Renal cortical epithelial cell (primary cell): ENCODE data around the gene TMEM184A. TPM values are rescaled to one million over a fixed set of nuclear protein-coding genes. Genes with fewer than 3 reads are reported as not detected.
"Not testable (repeated sequence)": the region's sequence is repeated elsewhere in the genome, so short reads cannot be mapped to it uniquely, and the experiment has no call there.

Source experiments
- DNase-seq: peaks from one replicate; pipeline ENCODE4 v3.0.0-alpha.2; 2011; ENCODE audit warnings: low read depth
- total RNA-seq: library from RNA; depleted of rRNA; stranded (reverse); fragments of >200 nt; gene quantifications from 2 replicates; pipeline ENCODE4 v1.2.3, GENCODE V29; 2014

TMEM184A gene
- total RNA-seq, 1 donor from 2014 or later, result 4.3 TPM

DNA sequence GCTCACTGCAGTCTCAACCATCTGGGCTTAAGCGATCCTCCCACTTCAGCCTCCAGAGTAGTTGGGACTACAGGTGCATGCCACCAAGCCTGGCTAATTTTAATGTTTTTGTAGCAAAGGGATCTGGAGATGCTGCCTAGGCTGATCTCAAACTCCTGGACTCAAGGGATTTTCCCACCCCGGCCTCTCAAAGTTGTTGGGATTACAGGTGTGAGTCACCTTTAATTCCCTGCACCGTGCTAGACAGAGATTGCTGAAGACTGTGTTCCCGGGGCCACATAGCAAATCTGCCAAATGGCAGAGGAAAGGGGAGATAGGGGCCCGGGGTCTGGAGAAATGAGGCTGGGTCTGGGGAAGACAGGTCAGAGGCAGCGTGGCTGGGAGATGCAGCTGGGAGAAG, 34.5 kb upstream of the TMEM184A start:
- no peak for DNase-seq

DNA sequence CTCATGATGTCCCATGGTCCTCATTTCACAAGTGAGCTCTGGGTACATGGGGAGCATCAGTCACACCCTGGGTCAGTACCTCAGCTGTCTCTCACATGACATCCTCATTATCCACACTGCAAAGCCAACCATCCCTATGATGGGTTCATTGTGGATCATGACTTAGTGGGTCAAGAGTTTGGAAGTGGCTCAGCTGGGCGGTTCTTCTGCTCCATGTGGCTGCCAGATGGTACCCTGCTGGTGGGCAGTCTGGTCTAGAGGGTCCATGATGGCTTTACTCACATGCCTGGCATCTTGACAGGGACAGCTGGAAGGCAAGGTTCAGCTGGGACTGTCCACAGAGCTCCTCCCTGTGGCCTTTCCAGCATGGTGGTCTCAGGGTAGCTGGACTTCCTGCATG, 33.0 kb upstream of the TMEM184A start:
- no peak for DNase-seq

DNA sequence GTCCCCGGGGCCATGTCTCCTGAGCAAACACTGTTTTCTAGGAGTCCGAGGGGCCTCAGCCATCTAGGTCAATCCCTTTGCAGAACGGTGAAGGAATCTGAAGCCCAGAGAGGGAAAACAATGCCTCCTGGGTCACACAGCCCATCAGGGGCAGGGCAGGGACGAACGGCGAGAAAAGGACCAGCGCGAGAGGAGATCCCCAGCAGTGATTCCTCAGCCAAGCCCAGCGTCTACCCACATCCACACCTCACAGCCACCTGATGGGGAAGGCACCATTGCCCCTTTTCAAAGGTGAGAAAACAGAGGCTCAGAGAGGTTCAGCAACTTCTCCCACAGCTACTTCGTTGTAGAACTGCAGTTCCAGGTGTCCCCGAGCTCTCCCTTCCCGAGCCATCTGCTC, 31.7 kb upstream of the TMEM184A start:
- no peak for DNase-seq

DNA sequence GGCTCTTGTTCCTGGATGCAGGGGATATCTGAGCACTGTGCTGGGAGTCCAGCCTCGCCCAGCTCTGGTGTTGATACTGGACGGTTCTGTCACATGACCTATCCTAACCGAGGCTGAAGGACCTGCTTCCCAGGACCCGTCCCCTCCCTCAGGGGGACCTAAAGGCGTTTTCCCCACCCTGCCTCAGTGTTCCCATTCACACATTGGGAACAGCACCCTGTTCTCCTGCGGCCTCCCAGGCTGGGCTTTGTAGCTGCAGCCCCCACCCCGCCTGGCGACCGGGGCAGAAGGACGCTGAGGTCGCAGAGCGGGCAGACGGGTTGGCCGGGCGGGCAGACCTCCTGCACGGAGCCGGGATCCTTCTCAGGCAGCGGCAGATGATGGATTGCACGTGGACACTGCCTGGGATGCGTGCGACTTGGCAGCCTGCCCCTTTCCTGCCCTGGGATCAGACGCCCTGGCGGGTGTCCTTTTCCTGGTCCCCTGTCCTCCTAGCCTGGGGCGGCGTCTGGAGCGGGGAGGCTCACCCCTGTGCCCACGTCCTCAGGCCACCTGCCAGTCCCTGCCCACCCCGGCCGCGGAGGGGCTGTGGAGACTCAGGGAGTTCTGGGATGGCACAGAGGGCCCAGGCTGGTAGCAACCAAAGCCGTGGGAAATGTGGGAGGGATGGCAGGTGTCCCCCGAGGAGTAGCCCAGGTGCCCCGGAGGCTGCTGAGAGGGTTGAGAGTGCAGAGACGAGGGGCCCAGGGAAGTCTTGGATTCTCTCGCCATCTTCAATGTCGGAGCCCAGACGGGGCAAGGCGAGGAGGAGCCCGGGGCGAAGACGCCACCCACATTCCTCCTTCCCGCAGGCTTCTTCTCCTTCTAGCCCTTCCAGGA, 31.1 kb upstream of the TMEM184A start:
- no peak for DNase-seq

DNA sequence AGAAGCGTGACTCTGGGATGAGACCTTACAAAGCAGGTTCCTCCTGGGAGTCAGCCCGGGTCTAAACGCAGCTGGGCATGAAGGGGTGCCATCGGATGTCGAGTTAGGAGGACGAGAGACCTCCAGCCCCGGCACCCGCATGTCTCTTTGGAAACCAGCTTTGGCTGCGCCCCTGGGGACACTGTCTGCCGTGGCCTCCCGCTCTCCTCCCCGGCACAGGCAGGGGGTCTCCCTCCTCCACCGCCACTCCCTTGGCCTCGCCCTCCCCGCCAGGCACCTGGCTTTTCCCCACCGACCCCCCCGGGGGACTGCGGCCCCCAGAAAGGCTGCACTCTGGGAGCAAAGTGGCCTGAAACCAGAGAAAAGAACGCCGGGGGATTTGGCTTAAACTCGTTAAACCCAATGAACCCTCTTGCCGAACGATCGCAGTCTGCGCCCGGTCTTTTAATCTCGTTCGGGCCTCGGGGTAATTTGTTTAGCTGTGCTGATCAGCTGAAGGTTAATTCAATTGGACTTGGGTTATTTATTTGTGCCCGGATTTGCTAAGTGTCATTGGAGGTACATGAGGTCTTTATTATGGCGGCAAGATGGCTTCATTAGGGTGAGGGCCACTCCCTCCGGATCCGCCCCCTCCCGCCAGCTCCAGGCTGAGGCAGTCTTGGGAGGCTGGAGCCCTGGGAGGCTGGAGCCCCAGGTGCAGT, 30.3 kb upstream of the TMEM184A start:
- DNase-seq, result no peak

GRCh38 chr7:1585142-1585981, 29.4 kb upstream of the TMEM184A start:
- DNase-seq, result no peak

- no peak for DNase-seq
Measured at GRCh38 chr7:1584700-1585099, 28.7 kb upstream of the TMEM184A start.

- DNase-seq, result not testable (repeated sequence)
Measured at GRCh38 chr7:1583241-1583930, 27.4 kb upstream of the TMEM184A start.

DNA sequence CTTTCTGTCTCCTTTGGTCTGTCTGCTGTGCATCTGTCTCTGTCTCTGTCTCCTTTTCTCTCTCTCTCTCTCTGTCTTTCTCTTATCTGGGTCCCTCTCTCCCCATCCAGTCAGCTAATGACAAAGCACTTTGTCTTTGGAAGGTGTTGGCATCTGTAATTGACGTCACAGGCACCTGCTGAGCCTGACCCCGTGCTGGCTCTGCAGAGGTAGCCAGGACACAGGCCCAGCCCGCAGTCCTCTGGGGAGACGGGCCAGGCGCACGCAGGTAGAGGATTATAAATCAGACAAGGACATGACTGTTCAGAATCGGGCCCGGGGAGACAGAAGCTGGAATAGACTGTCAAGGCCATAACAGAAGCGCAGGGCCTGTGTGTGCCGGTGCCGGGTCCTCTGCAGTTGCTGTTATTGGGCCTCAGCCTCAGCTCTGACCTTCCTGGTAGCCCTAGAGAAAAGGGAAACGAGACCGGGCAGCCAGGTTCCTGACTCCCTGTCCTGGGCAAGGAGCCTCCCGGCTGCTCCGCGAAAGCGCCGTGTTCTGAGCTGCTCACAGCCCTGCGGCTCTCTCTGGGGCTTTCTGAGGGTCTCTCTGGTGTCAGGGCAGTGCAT, 24.5 kb upstream of the TMEM184A start:
- DNase-seq, result no peak

DNA sequence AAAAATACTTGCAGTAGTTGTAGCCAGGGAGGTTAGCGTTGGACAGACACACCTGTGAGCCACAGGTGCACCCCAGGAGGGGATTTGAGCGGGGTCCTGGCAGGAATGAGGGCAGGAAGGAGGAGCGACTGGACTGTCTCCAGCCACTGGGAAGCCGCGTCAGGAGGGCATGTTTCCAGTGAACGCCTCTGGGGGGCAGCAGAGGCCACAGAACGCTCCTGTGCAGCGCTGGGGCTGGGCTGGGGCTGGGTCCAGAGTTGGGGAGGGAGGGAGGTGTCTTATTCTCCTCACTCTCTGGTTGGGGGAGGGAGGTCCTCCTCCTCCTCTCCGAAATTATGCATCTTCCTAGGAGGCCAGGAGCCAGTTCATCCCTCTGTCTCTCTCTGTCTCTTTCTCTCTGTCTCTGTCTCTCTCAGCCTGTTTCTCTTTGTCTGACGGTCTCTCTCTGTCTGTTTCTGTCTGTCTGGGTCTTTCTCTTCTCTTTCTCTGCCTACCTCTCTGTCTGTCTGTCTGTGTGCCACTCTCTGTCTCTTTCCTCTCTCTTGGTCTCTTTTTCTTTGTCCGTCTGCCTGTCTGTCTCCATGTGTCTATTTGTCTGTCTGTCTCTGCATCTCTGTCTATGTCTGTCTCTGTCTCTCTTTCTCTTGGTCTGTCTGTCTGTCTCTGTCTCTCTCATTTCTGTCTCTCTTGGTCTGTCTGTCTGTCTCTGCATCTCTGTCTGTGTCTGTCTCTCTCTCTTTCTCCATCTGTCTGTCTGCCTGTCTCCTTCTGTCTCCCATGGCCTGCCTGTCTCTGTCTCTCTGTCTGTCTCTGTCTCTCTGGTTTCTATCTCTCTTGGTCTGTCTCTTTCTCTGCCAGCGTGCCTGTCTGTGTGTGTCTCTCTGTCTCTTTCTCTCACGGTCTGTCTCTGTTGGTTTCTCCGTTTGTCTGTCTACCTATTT, 23.7 kb upstream of the TMEM184A start:
- peak; percentile 16 for DNase-seq

DNA sequence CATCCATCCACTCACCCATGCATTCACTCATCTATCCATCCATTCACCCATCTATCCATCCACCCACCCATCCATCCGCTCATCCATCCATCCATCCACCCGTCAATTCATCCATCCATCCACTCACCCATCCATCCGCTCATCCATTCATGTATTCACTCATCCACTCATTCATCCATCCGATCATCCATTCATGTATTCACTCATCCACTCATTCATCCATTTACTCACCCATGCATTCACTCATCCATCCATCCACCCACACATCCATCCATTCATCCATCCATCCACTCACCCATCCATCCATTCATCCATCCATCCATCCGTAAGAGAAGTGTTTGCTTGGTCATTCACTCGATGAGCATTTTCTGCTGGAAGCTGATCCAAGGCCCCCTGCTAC, 22.5 kb upstream of the TMEM184A start:
- DNase-seq, result no peak

DNA sequence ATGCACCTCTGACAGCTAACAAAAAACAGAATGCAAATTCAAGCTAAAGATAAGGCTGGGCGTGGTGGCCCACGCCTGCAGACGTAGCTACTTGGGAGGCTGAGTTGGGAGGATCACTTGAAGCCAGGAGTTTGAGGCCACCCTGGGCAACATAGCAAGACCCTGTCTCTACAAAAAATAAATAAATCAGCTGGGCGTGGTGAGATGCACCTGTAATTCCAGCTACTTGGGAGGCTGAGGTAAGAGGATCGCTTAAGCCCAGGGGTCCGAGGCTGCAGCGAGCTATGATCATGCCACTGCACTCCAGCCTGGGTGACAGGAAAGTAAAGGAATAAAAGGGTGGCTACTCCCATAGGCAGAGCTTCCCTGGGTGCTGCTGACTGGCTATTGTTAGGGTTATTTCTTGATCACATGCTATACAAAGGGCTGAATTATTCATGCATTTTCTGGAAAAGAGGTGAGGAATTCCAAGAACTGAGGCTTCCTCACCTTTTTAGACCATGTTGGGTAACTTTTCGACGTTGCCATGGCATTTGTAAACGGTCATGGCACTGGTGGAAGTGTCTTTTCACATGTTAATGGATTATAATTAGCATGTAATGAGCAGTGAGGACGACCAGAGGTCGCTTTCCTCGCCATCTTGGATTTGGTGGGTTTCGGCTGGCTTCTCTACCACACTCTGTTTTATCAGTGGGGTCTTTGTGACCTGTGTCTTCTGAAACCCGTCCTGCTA, 20.7 kb upstream of the TMEM184A start:
- no peak for DNase-seq

DNA sequence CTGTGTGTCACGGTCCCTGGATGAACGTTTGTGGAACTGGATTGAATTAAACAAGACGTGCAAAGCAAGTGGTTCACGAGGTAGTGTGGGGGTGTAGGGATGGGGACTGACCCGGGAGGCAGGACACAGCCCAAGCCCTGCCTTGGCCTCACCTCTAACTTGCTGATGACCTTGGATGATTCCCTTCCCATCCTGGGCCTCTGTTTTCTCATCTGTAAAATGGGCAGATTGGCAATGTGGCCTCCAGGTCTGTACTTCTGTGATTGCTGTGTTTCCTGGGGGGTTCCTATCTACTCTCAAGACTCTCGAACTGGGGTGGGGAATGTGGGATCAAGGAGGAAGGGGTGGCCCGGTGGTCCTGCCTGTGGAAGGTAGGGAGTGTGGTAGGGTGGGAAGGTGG, 19.8 kb upstream of the TMEM184A start:
- DNase-seq, result no peak

GRCh38 chr7:1572111-1572822, 16.3 kb upstream of the TMEM184A start:
- DNase-seq, result no peak

DNA sequence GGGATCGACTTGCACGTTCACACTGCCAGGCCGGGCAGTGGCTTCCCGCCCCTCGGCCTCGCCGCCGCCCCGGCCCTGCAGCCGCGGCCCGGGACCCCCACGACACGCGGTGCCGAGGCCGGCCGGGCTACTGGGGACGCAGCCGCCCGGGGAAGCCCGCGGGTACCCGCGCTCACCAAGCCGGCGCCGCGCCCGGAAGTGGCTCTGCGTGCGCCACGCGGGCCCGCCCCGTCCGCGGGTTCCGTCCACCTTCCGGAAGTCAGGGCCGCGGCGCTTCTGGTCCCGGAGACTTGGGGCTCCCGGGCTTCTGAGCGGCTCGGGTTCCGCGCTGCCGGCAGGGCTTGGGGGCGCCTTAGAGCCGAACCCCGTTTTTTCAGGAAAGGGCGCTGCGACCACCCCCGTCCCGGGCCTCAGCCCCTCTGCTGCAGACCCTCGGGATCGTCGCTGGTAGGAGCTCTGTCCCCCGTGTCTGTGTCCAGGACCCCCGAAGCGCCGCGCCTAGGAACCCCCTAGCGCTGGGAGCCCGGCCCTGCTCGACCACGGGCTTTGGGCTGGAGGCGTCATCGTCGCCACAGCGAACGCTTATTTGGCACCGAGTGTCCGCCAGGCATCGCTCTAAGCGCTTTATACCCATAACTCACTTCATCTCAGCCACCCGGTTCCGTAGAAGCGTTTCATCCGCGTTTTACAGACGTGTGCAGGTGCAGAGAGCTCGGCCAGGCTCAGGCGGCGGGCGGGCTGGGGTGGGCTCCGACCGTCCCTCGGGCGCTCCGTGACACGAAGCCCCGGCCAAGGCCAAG, 14.0 kb upstream of the TMEM184A start, which contains the start of gene PSMG3:
TSS of gene PSMG3 (minus strand) at position 200 of the 800 bp plus-strand sequence. CDS start 693 bp downstream, outside the sequence.
- DNase-seq, result peak; percentile 60

DNA sequence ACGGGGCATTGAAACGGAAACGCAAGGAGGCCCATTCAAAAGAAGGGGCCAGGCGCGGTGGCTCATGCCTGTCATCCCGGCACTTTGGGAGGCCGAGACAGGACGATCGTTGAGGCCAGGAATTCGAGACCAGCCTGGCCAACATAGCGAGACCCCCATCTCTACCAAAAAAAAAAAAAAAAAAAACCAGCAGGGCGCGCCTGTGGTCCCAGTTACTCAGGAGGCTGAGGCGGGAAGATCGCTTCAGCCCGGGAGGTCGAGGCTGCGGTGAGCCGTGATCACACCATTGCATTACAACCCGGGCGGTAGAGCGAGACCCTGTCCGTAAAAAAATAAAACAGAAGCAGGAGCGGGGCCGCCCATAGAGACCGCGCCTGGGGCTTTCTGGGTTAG, 13.4 kb upstream of the TMEM184A start:
- DNase-seq, result no peak

DNA sequence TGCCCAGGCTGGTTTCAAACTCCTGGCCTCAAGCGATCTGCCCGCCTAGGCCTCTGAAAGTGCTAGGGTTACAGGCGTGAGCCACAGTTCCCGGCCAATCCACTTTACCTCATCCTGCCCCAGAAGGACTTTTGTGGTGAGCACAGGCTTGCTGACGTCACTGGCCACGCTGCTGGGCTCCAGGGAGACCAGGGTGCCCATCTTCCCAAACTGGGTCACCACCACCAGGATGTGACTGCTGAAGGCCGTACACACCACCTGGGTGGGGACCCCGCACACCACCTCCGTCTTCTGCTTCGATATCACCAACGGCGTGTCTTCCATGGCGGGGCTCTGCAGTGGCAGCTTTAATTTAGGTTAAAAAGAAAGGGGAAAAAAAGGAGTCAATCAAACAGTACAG, 13.0 kb upstream of the TMEM184A start:
- DNase-seq, result peak; percentile 3
